ENCODE results near the gene TNFRSF25.
A peak's percentile ranks its signal among the peaks of the same experiment; 100 is the strongest.

TNFRSF25 gene

GRCh38 chr1:6504887-6505286 lies 38.9 kb upstream of the TNFRSF25 start:
- Histone ChIP-seq H3K36me3 (no peaks in the 10 kb centered on the region), H3K4me3 (ENCODE audit: low read depth, low read length) (no peak overlapping the region), H3K9me3 (no peaks in the 10 kb centered on the region), H3K4me1 (peaks cover 28% of the 10 kb centered on the region), H3K27me3 (no peaks in the 10 kb centered on the region)
- no peak for TF ChIP-seq CTCF (IDR thresholded peaks at IDR 0.05; ENCODE audit: low read depth, low read length)
- no peak for DNase-seq

GRCh38 chr1:6503884-6504602 lies 38.1 kb upstream of the TNFRSF25 start:
- Histone ChIP-seq H3K4me1 (peaks cover 25% of the 10 kb centered on the region), H3K36me3 (no peaks in the 10 kb centered on the region), H3K9me3 (no peaks in the 10 kb centered on the region), H3K4me3 (ENCODE audit: low read depth, low read length) (no peak overlapping the region), H3K27me3 (no peaks in the 10 kb centered on the region)
- TF ChIP-seq CTCF (IDR thresholded peaks at IDR 0.05; ENCODE audit: low read depth, low read length), result no peak
- DNase-seq, result no peak

- peak; percentile 55 for DNase-seq
- no peak for TF ChIP-seq CTCF (IDR thresholded peaks at IDR 0.05; ENCODE audit: low read depth, low read length)
- Histone ChIP-seq H3K4me3 (ENCODE audit: low read depth, low read length) (no peak overlapping the region), H3K27me3 (no peaks in the 10 kb centered on the region), H3K4me1 (peaks cover 7% of the 10 kb centered on the region), H3K36me3 (no peaks in the 10 kb centered on the region), H3K9me3 (no peaks in the 10 kb centered on the region)
Measured at GRCh38 chr1:6502000-6502891, 36.3 kb upstream of the TNFRSF25 start.

GRCh38 chr1:6501279-6501813 lies 35.4 kb upstream of the TNFRSF25 start:
- Histone ChIP-seq H3K4me3 (ENCODE audit: low read depth, low read length) (no peak overlapping the region), H3K36me3 (no peaks in the 10 kb centered on the region), H3K9me3 (no peaks in the 10 kb centered on the region), H3K27me3 (no peaks in the 10 kb centered on the region), H3K4me1 (peaks cover 4% of the 10 kb centered on the region; the same call in 1 of the 2 replicates)
- DNase-seq, result no peak
- no peak for TF ChIP-seq CTCF (IDR thresholded peaks at IDR 0.05; ENCODE audit: low read depth, low read length)

- Histone ChIP-seq H3K27me3 (no peaks in the 10 kb centered on the region), H3K4me3 (ENCODE audit: low read depth, low read length) (no peak overlapping the region), H3K4me1 (peaks cover 4% of the 10 kb centered on the region; the same call in 1 of the 2 replicates), H3K9me3 (no peaks in the 10 kb centered on the region), H3K36me3 (no peaks in the 10 kb centered on the region)
- no peak for TF ChIP-seq CTCF (IDR thresholded peaks at IDR 0.05; ENCODE audit: low read depth, low read length)
- no peak for DNase-seq
Measured at GRCh38 chr1:6500544-6501278, 34.7 kb upstream of the TNFRSF25 start.
